ENCODE results near the gene ITIH4. TPM values are rescaled to one million over a fixed set of nuclear protein-coding genes. Genes with fewer than 3 reads are reported as not detected.

The ITIH4 gene
- polyA plus RNA-seq, 1 of the 3 experiments (the other 2 are of a cell fraction): 2.0 TPM

DNA sequence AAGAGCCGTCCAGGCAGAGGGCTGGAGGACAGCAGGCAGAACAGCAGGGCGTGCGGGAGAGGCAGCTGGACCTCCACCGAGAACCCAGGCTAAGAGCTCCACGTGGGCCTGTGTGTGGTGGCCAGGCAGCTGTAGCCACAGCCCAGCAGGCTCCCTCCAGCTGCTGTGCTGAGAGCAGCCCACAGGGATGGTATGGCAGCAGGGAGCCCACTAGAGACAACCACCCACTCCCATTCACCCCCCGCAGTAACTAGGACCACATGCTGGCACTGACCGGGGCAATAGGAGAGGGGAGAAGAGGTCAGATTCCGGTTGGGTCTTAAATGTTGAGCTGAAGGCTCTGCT is 29.9 kb upstream of the ITIH4 start:
- ChIA-PET POLR2A (no interaction called here), CTCF (interaction anchor here (0.8 kb wide), 1 partner anchor 11 kb away, joined by 3 read pairs; no protein-coding TSS in a partner anchor)
- Histone ChIP-seq H3K4me1 (ENCODE audit: control insufficient read depth in 1 of 2, insufficient read depth in 2 of 2, low read depth in 1 of 2, low read length in 1 of 2) (no peaks in the 10 kb centered on the region), H3F3A (replicated peaks; ENCODE audit: insufficient read depth) (no peaks in the 10 kb centered on the region), H3K9me3 (no peaks in the 10 kb centered on the region), H3K79me2 (ENCODE audit: insufficient read depth) (peaks cover 4% of the 10 kb centered on the region; the same call in 1 of the 2 replicates), H3K27ac (ENCODE audit: low read depth in 2 of 2, low read length in 1 of 2) (no peak overlapping the region), H3K9me2 (no peaks in the 10 kb centered on the region), H3K4me3 (ENCODE audit: low read depth in 2 of 2, low read length in 1 of 2) (no peak overlapping the region), H3K36me3 (replicated peaks in 1 of 2; ENCODE audit: control insufficient read depth in 1 of 2, insufficient read depth in 2 of 2, low read length in 1 of 2) (no peaks in the 10 kb centered on the region), H3K4me2 (no peak overlapping the region), H3K27me3 (ENCODE audit: insufficient read depth) (no peaks in the 10 kb centered on the region), H4K20me1 (ENCODE audit: insufficient read depth) (no peaks in the 10 kb centered on the region), H2AFZ (ENCODE audit: low read depth) (no peak overlapping the region), H3K9ac (no peak overlapping the region)
- TF ChIP-seq REST (IDR thresholded peaks at IDR 0.05; ENCODE audit: low read depth, low read length) (no peak), ELF1 (IDR thresholded peaks at IDR 0.05) (no peak), CTCF (IDR thresholded peaks at IDR 0.05) (no peak), EZH2phosphoT487 (IDR thresholded peaks at IDR 0.05; ENCODE audit: borderline replicate concordance, low read depth) (no peak), YY1 (IDR thresholded peaks at IDR 0.05; ENCODE audit: low read depth) (no peak), USF1 (IDR thresholded peaks at IDR 0.05; ENCODE audit: borderline replicate concordance, low read depth) (no peak), IRF3 (IDR thresholded peaks at IDR 0.05; ENCODE audit: low read depth, low read length) (no peak), JUND (IDR thresholded peaks at IDR 0.05) (no peak), FOXM1 (IDR thresholded peaks at IDR 0.05; ENCODE audit: low read depth) (no peak), RAD21 (IDR thresholded peaks at IDR 0.05; ENCODE audit: low read length) (no peak), SMC3 (IDR thresholded peaks at IDR 0.05; ENCODE audit: low read depth, low read length) (no peak), FOXJ3 (CRISPR knock-in tag; IDR thresholded peaks at IDR 0.05) (no peak), NRF1 (IDR thresholded peaks at IDR 0.05; ENCODE audit: low read depth, low read length) (no peak), POLR2AphosphoS5 (IDR thresholded peaks at IDR 0.05; ENCODE audit: low read depth, low read length) (no peak), GATA2 (CRISPR knock-in tag; IDR thresholded peaks at IDR 0.05) (no peak), NFIC (IDR thresholded peaks at IDR 0.05; ENCODE audit: borderline replicate concordance) (no peak), RXRA (IDR thresholded peaks at IDR 0.05; ENCODE audit: borderline replicate concordance, low read depth) (no peak)
- TF ChIP-seq, protein P1, sequence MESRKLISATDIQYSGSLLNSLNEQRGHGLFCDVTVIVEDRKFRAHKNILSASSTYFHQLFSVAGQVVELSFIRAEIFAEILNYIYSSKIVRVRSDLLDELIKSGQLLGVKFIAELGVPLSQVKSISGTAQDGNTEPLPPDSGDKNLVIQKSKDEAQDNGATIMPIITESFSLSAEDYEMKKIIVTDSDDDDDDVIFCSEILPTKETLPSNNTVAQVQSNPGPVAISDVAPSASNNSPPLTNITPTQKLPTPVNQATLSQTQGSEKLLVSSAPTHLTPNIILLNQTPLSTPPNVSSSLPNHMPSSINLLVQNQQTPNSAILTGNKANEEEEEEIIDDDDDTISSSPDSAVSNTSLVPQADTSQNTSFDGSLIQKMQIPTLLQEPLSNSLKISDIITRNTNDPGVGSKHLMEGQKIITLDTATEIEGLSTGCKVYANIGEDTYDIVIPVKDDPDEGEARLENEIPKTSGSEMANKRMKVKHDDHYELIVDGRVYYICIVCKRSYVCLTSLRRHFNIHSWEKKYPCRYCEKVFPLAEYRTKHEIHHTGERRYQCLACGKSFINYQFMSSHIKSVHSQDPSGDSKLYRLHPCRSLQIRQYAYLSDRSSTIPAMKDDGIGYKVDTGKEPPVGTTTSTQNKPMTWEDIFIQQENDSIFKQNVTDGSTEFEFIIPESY (IDR thresholded peaks at IDR 0.05; ENCODE audit: borderline replicate concordance, low read depth): no peak
- TF ChIP-seq, protein P2, sequence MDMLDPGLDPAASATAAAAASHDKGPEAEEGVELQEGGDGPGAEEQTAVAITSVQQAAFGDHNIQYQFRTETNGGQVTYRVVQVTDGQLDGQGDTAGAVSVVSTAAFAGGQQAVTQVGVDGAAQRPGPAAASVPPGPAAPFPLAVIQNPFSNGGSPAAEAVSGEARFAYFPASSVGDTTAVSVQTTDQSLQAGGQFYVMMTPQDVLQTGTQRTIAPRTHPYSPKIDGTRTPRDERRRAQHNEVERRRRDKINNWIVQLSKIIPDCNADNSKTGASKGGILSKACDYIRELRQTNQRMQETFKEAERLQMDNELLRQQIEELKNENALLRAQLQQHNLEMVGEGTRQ (IDR thresholded peaks at IDR 0.05; ENCODE audit: borderline replicate concordance, low read depth, low read length): no peak
- TF ChIP-seq, protein P3, sequence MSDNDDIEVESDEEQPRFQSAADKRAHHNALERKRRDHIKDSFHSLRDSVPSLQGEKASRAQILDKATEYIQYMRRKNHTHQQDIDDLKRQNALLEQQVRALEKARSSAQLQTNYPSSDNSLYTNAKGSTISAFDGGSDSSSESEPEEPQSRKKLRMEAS (IDR thresholded peaks at IDR 0.05; ENCODE audit: low read depth): no peak
- WGBS (ENCODE audit: low lambda C conversion rate): 97% methylated on average over 3 of the region's 8 CpGs
- no peak for DNase-seq

Data from SK-N-SH (cell line).